ENCODE measurements around the gene C16orf95.
"Not testable (repeated sequence)": the region's sequence is repeated elsewhere in the genome, so short reads cannot be mapped to it uniquely, and the experiment has no call there.

The C16orf95 gene

GRCh38 chr16:87267566-87267965 lies 49.6 kb downstream of the C16orf95 start:
- DNase-seq (ENCODE audit: low spot score) = no peak
- TF ChIP-seq CTCF (IDR thresholded peaks at IDR 0.05; ENCODE audit: extremely low read depth, insufficient read depth, missing control alignments) = no peak
- in situ Hi-C loops (cut with MboI; ENCODE audit: low pct_unique_long_range_greater_than_20kb, low sequenced_read_pairs, unreplicated experiment) = no loop called here

- no peak for TF ChIP-seq CTCF (IDR thresholded peaks at IDR 0.05; ENCODE audit: extremely low read depth, insufficient read depth, missing control alignments)
- DNase-seq (ENCODE audit: low spot score) = no peak
- in situ Hi-C loops (cut with MboI; ENCODE audit: low pct_unique_long_range_greater_than_20kb, low sequenced_read_pairs, unreplicated experiment) = no loop called here
Observed at GRCh38 chr16:87266846-87267245, 50.3 kb downstream of the C16orf95 start.

- no peak for DNase-seq (ENCODE audit: low spot score)
- no peak for TF ChIP-seq CTCF (IDR thresholded peaks at IDR 0.05; ENCODE audit: extremely low read depth, insufficient read depth, missing control alignments)
- in situ Hi-C loops (cut with MboI; ENCODE audit: low pct_unique_long_range_greater_than_20kb, low sequenced_read_pairs, unreplicated experiment) = no loop called here
Observed at GRCh38 chr16:87265261-87265660, 51.9 kb downstream of the C16orf95 start.

GRCh38 chr16:87264634-87265033 lies 52.6 kb downstream of the C16orf95 start:
- DNase-seq (ENCODE audit: low spot score) = no peak
- in situ Hi-C loops (cut with MboI; ENCODE audit: low pct_unique_long_range_greater_than_20kb, low sequenced_read_pairs, unreplicated experiment) = no loop called here
- TF ChIP-seq CTCF (IDR thresholded peaks at IDR 0.05; ENCODE audit: extremely low read depth, insufficient read depth, missing control alignments) = no peak

GRCh38 chr16:87263418-87264052 lies 53.7 kb downstream of the C16orf95 start:
- DNase-seq (ENCODE audit: low spot score) = no peak
- no peak for TF ChIP-seq CTCF (IDR thresholded peaks at IDR 0.05; ENCODE audit: extremely low read depth, insufficient read depth, missing control alignments)
- in situ Hi-C loops (cut with MboI; ENCODE audit: low pct_unique_long_range_greater_than_20kb, low sequenced_read_pairs, unreplicated experiment) = no loop called here

- in situ Hi-C loops (cut with MboI; ENCODE audit: low pct_unique_long_range_greater_than_20kb, low sequenced_read_pairs, unreplicated experiment) = no loop called here
- no peak for TF ChIP-seq CTCF (IDR thresholded peaks at IDR 0.05; ENCODE audit: extremely low read depth, insufficient read depth, missing control alignments)
- no peak for DNase-seq (ENCODE audit: low spot score)
Observed at GRCh38 chr16:87259431-87259830, 57.8 kb downstream of the C16orf95 start.

- DNase-seq (ENCODE audit: low spot score); in situ Hi-C loops (cut with MboI; ENCODE audit: low pct_unique_long_range_greater_than_20kb, low sequenced_read_pairs, unreplicated experiment): not testable (repeated sequence)
Observed at GRCh38 chr16:87258653-87259052, 58.5 kb downstream of the C16orf95 start.

All from GM13977 (cell line).